Stimulated activated CD8-positive, alpha-beta memory T cell treated with anti-CD3 and anti-CD28 coated beads, Interleukin-4, amount 100 ng/mL, for 24 hours (primary cell): ENCODE measurements around the gene UMAD1.

Experiments
- DNase-seq: peaks from one replicate; pipeline ENCODE4 v3.0.0-alpha.2; 2020; ENCODE audit warnings: low read depth

UMAD1 gene

GRCh38 chr7:7720750-7721621 lies 80.4 kb downstream of the UMAD1 start:
- no peak for DNase-seq

- DNase-seq = no peak
Observed at GRCh38 chr7:7731732-7732131, 91.2 kb downstream of the UMAD1 start.

GRCh38 chr7:7732621-7733281 lies 92.2 kb downstream of the UMAD1 start:
- DNase-seq = no peak

GRCh38 chr7:7736671-7737070 lies 96.1 kb downstream of the UMAD1 start:
- DNase-seq = no peak

- no peak for DNase-seq
Observed at GRCh38 chr7:7737674-7738073, 97.1 kb downstream of the UMAD1 start.

GRCh38 chr7:7738177-7738576 lies 97.6 kb downstream of the UMAD1 start:
- DNase-seq = no peak

- no peak for DNase-seq
Observed at GRCh38 chr7:7738622-7739021, 98.1 kb downstream of the UMAD1 start.

- no peak for DNase-seq
Observed at GRCh38 chr7:7739204-7740036, 98.9 kb downstream of the UMAD1 start.

GRCh38 chr7:7740037-7740355 lies 99.4 kb downstream of the UMAD1 start:
- DNase-seq = no peak

GRCh38 chr7:7742223-7742622 lies 101.7 kb downstream of the UMAD1 start:
- DNase-seq = no peak

- DNase-seq = no peak
Observed at GRCh38 chr7:7745258-7745657, 104.7 kb downstream of the UMAD1 start.

GRCh38 chr7:7745966-7746365 lies 105.4 kb downstream of the UMAD1 start:
- no peak for DNase-seq

- no peak for DNase-seq
Observed at GRCh38 chr7:7746458-7746857, 105.9 kb downstream of the UMAD1 start.

- no peak for DNase-seq
Observed at GRCh38 chr7:7750571-7751242, 110.2 kb downstream of the UMAD1 start.

- DNase-seq = no peak
Observed at GRCh38 chr7:7751243-7752092, 110.9 kb downstream of the UMAD1 start.

- no peak for DNase-seq
Observed at GRCh38 chr7:7756577-7756976, 116.0 kb downstream of the UMAD1 start.

GRCh38 chr7:7757576-7757975 lies 117.0 kb downstream of the UMAD1 start:
- no peak for DNase-seq

GRCh38 chr7:7761340-7761973 lies 120.9 kb downstream of the UMAD1 start:
- no peak for DNase-seq

- DNase-seq = no peak
Observed at GRCh38 chr7:7761974-7762779, 121.6 kb downstream of the UMAD1 start.
